ENCODE data around the gene WNT9A.

The WNT9A gene

DNA sequence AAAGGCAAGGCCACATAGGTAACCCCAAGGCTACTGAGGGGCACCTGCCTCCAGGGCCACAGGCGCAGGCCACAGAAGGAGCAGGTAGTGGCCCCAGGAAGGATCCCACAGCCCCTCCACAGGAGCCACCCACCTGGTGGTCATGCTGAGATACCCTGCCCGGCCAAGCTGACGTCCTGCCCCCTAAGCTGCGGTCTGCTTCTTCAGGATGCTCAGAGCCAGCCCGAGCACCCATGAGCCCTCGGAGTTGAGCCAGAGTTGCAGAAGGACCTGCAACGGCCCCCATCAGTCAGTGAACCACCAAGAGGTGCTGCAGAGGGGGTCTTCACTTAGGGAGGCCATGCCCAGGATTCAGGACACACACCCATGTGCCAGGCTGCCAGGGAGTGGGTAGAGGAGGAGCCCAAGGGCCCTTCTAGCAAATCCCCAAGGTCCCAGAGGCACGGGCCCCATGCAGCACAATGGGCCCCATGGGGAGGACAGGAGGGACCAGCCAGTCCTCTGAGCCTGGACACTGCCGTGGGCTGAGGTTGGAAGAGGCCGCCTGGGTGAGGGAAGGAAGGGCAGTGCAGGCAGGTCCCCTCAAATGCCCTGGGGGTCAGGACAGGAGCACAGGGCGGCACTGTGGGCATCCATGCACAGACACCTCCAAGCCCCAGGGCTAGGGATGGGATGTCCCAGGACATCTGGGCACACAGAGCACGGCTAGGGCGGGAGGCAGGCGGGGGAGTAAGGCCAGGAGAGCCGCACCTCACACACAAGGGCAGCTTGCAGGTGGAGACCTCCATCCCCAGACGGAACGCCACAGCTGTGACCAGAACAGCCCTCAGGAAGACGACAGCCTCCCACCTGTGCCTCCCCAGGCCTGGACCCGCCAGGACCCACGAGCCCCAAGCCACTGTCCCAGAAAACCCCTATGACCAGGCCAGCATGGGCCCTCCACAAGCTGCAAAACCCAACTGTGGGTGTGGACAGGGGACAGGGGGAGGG, 20.5 kb downstream of the WNT9A start:
- DNase-seq (ENCODE audit: low read depth, low spot score), result no peak
- H3K4me3 ChIP-seq (ENCODE audit: low read length), result no peak overlapping the region

- H3K4me3 ChIP-seq (ENCODE audit: low read length), result no peak overlapping the region
- DNase-seq (ENCODE audit: low read depth, low spot score), result no peak
Observed at GRCh38 chr1:227926216-227926791, 21.4 kb downstream of the WNT9A start.

GRCh38 chr1:227925582-227926198, 22.0 kb downstream of the WNT9A start:
- no peak overlapping the region for H3K4me3 ChIP-seq (ENCODE audit: low read length)

GRCh38 chr1:227924833-227925574, 22.7 kb downstream of the WNT9A start:
- H3K4me3 ChIP-seq (ENCODE audit: low read length), result no peak overlapping the region
- DNase-seq (ENCODE audit: low read depth, low spot score), result no peak

More at GRCh38 chr1:227925582-227926198, 22.0 kb downstream of the WNT9A start:
- DNase-seq (ENCODE audit: low read depth, low spot score), result no peak

- no peak overlapping the region for H3K4me3 ChIP-seq (ENCODE audit: low read length)
- no peak for DNase-seq (ENCODE audit: low read depth, low spot score)
Observed at GRCh38 chr1:227924168-227924832, 23.4 kb downstream of the WNT9A start.

DNA sequence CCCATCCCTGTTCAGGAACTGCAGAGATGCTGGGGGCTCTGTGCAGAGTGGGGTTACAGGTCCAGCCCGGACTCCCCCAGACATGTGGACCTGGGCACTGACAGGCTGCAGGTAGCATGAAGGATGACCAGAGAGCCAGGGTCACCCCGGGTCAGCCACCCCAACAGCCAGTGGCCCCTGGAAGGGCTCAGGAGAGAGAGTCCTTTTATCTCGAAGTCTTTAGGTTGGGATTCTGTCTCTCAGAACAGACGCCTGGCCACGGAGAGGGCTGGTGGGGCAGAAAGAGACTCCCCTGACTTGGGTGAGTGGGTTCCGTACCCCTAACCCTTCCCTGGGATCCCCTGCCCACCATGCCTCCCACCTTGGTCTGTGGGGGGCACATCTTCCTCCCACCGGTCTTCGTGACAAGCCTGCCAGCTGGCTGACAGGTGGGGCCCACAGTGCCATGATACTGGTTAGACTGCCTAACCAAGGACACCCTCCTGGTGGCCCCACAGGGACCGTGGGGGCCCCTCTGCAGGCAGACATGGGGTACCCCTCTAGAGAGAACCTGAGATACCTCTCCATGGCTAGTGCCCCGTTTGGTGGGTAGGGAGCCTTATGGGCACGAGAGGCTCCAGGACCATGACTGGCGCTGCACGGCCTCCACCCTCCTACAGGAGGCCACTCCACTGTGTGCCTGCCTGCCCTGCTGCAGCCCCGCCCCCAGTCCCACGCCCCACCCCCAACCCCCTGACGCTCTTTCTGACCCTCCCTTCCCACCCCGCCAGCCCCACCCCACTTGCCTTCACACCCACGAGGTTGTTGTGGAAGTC, 24.2 kb downstream of the WNT9A start:
- DNase-seq (ENCODE audit: low read depth, low spot score), result no peak
- H3K4me3 ChIP-seq (ENCODE audit: low read length), result no peak overlapping the region

DNA sequence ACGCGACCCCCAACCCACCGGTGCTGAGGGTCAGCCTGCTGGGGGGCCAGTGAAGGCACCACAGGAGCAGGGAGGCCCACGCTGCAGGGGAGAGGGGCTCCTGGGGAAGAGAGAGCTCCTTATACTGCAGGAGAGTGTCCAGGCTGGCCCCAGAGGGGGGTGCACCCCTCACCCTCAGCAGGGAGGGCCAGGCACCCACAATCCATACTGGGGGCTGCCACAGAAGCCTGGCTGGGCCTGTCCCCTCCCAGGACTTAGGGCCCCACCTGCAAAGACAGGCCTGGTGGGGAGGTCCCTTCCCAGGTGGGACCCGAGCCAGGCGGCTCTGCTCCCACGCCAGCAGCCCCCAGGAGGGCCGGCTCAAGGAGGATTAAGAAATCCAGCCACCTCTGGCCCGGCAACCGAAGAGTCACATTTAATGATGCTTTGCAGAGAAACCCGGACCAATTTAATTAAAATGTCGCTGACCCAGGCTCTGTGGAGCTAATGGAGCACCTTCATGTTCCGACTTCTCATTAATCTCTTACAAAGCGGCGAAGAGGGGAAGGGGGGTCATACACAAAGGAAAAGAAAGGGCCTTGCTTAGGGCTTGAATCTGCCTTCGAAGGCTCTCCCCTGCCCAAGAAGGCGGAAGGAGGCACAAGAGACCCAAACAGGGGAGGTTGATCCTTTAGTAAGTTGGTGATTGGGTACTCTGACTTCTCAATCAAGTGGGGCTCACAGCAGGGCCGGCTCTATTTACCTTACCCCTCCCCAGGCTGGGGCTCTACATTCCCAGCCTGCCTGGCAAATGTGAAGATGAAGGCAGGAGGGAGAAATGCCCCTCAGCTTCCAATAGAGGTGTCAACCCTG, 25.0 kb downstream of the WNT9A start:
- H3K4me3 ChIP-seq (ENCODE audit: low read length), result no peak overlapping the region
- DNase-seq (ENCODE audit: low read depth, low spot score), result no peak

- DNase-seq (ENCODE audit: low read depth, low spot score), result no peak
- H3K4me3 ChIP-seq (ENCODE audit: low read length), result no peak overlapping the region
Observed at GRCh38 chr1:227921461-227922185, 26.1 kb downstream of the WNT9A start.

DNA sequence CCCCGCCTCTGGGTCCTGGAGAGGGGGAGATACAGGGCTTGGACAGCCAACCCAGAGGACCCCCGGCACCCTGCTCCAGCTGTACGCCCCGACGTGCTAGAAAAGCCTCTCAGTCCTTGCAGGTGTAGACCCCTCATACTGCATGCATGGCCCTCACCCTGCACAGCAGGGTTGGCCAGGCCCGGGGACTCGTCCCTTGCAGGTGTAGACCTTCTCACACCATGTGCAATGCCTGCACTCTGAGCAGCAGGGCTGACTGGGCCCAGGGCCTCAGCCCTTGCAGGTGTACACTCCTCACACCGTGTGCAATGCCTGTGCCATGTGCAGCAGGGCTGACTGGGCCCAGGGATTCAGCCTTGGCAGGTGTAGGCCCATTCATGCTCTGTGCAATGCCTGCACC, 26.8 kb downstream of the WNT9A start:
- no peak for DNase-seq (ENCODE audit: low read depth, low spot score)
- no peak overlapping the region for H3K4me3 ChIP-seq (ENCODE audit: low read length)

- H3K4me3 ChIP-seq (ENCODE audit: low read length), result no peak overlapping the region
- DNase-seq (ENCODE audit: low read depth, low spot score), result no peak
Observed at GRCh38 chr1:227920426-227920825, 27.3 kb downstream of the WNT9A start.

- no peak for DNase-seq (ENCODE audit: low read depth, low spot score)
- no peak overlapping the region for H3K4me3 ChIP-seq (ENCODE audit: low read length)
Observed at GRCh38 chr1:227919906-227920305, 27.8 kb downstream of the WNT9A start.

DNA sequence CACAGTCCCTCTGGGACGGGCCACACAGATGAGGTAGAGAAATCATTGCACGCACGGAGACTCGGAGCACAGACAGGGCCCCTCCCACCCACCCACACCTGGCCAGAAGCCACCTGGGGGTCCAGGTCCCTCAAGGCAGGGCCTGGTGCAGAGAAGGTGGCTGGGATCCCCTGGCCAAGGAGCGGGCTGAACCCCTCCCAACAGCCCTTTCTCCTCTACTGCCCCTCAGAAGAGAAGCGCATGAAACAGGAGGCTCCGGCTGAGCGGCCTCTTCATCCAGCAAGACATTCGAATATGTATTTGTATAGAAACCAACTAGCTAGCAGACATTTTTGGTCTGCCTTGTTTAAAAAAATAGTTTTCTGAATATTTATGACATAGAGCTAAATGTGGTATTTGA, 29.0 kb downstream of the WNT9A start:
- DNase-seq (ENCODE audit: low read depth, low spot score), result no peak

GRCh38 chr1:227918083-227918700, 29.5 kb downstream of the WNT9A start:
- H3K4me3 ChIP-seq (ENCODE audit: low read length), result no peak overlapping the region
- no peak for DNase-seq (ENCODE audit: low read depth, low spot score)

More for the DNA sequence above, 29.0 kb downstream of the WNT9A start:
- no peak overlapping the region for H3K4me3 ChIP-seq (ENCODE audit: low read length)

GRCh38 chr1:227917081-227917950, 30.4 kb downstream of the WNT9A start:
- no peak for DNase-seq (ENCODE audit: low read depth, low spot score)
- H3K4me3 ChIP-seq (ENCODE audit: low read length), result no peak overlapping the region

- H3K4me3 ChIP-seq (ENCODE audit: low read length), result no peak overlapping the region
- no peak for DNase-seq (ENCODE audit: low read depth, low spot score)
Observed at GRCh38 chr1:227916655-227917054, 31.1 kb downstream of the WNT9A start.
